ENCODE results near the gene VWA5B2.

The VWA5B2 gene

GRCh38 chr3:184241447-184242296 is 12.3 kb downstream of the VWA5B2 start:
- no peak for TF ChIP-seq ZNF274 (IDR thresholded peaks at IDR 0.05; ENCODE audit: low read depth, low read length)
- no peak overlapping the region for H3K4me3 ChIP-seq (ENCODE audit: low read length)

GRCh38 chr3:184242297-184242685 is 12.9 kb downstream of the VWA5B2 start:
- TF ChIP-seq ZNF274 (IDR thresholded peaks at IDR 0.05; ENCODE audit: low read depth, low read length), result no peak
- no peak overlapping the region for H3K4me3 ChIP-seq (ENCODE audit: low read length)

- TF ChIP-seq ZNF274 (IDR thresholded peaks at IDR 0.05; ENCODE audit: low read depth, low read length), result no peak
- peak within 1 kb of the TSS; percentile 98 for H3K4me3 ChIP-seq (ENCODE audit: low read length)
Observed at GRCh38 chr3:184248454-184249411, 19.3 kb downstream of the VWA5B2 start, which contains the start of gene ALG3. TSS of gene ALG3 (minus strand) at chr3:184248962. CDS start at chr3:184248940, 22 bp downstream.

- TF ChIP-seq ZNF274 (IDR thresholded peaks at IDR 0.05; ENCODE audit: low read depth, low read length), result no peak
- H3K4me3 ChIP-seq (ENCODE audit: low read length), result peak within 1 kb of the TSS; percentile 98
Observed at GRCh38 chr3:184249412-184250166, 20.2 kb downstream of the VWA5B2 start, which contains the start of gene EEF1AKMT4. TSS of gene EEF1AKMT4 (plus strand) at chr3:184249672. CDS start at chr3:184249695, 23 bp downstream.

GRCh38 chr3:184250167-184250828 is 20.9 kb downstream of the VWA5B2 start:
- TF ChIP-seq ZNF274 (IDR thresholded peaks at IDR 0.05; ENCODE audit: low read depth, low read length), result no peak

GRCh38 chr3:184255291-184256039 is 26.1 kb downstream of the VWA5B2 start:
- H3K4me3 ChIP-seq (ENCODE audit: low read length), result no peak overlapping the region
- no peak for TF ChIP-seq ZNF274 (IDR thresholded peaks at IDR 0.05; ENCODE audit: low read depth, low read length)

More at GRCh38 chr3:184250167-184250828, 20.9 kb downstream of the VWA5B2 start:
- H3K4me3 ChIP-seq (ENCODE audit: low read length), result peak overlapping the region; percentile 98

GRCh38 chr3:184257083-184257915 is 27.9 kb downstream of the VWA5B2 start:
- H3K4me3 ChIP-seq (ENCODE audit: low read length), result no peak overlapping the region
- TF ChIP-seq ZNF274 (IDR thresholded peaks at IDR 0.05; ENCODE audit: low read depth, low read length), result no peak

GRCh38 chr3:184258926-184259325 is 29.5 kb downstream of the VWA5B2 start:
- TF ChIP-seq ZNF274 (IDR thresholded peaks at IDR 0.05; ENCODE audit: low read depth, low read length), result no peak
- no peak overlapping the region for H3K4me3 ChIP-seq (ENCODE audit: low read length)

- no peak for TF ChIP-seq ZNF274 (IDR thresholded peaks at IDR 0.05; ENCODE audit: low read depth, low read length)
- H3K4me3 ChIP-seq (ENCODE audit: low read length), result no peak overlapping the region
Observed at GRCh38 chr3:184259396-184259877, 30.1 kb downstream of the VWA5B2 start.

GRCh38 chr3:184259878-184260723 is 30.7 kb downstream of the VWA5B2 start:
- TF ChIP-seq ZNF274 (IDR thresholded peaks at IDR 0.05; ENCODE audit: low read depth, low read length), result no peak
- H3K4me3 ChIP-seq (ENCODE audit: low read length), result no peak overlapping the region
